D721Med (cell line): ENCODE measurements around the gene ZNF669.
"Not testable (repeated sequence)": the region's sequence is repeated elsewhere in the genome, so short reads cannot be mapped to it uniquely, and the experiment has no call there.

Experiments
- DNase-seq: peaks from one replicate; pipeline ENCODE4 v3.0.0; 2011; ENCODE audit warnings: low spot score; ENCODE audit not compliant: insufficient read length
- FAIRE-seq: peaks from 2 replicates; lab custom pipeline; 2011; peaks lifted over from hg19 to GRCh38; lab: Jason Lieb, UNC
- CTCF ChIP-seq: IDR thresholded peaks from 2 replicates; pipeline ENCODE4 v1.5.1; 2012; ENCODE audit warnings: mild to moderate bottlenecking, control low read depth; ENCODE audit not compliant: insufficient read depth; ENCODE audit errors: missing control alignments

The ZNF669 gene

GRCh38 chr1:247121382-247121781 is 17.2 kb upstream of the ZNF669 start:
- FAIRE-seq (no peak), DNase-seq (no peak)
- TF ChIP-seq CTCF: no peak

GRCh38 chr1:247120408-247120668 is 16.2 kb upstream of the ZNF669 start:
- not testable (repeated sequence) for DNase-seq, FAIRE-seq

- FAIRE-seq (no peak), DNase-seq (no peak)
Observed at GRCh38 chr1:247119600-247120407, 15.6 kb upstream of the ZNF669 start.

GRCh38 chr1:247118946-247119446 is 14.8 kb upstream of the ZNF669 start:
- peak; percentile 29 for TF ChIP-seq CTCF
- FAIRE-seq: no peak
- DNase-seq: no peak

More at GRCh38 chr1:247119600-247120407, 15.6 kb upstream of the ZNF669 start:
- TF ChIP-seq CTCF: no peak

- no peak for TF ChIP-seq CTCF
- FAIRE-seq (no peak), DNase-seq (no peak)
Observed at GRCh38 chr1:247115545-247115944, 11.4 kb upstream of the ZNF669 start.

DNA sequence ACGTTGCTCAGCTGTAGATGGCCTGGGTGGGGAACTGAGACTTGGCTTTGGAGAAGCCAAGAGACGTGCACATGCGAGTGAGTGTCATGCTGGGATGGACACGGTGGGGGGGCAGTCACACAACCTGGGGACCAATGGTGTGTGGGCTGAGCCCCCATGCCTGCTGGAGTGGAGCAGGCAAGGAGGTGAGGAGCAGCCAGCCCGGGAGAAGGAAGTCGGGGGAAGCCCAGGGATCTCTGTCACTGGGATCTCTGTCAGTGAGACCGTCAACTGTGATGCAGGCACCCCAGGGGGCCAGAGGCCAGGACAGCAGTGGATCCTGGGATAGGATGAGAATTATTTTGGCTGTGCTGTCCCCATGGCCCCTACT is 11.0 kb upstream of the ZNF669 start:
- no peak for FAIRE-seq

GRCh38 chr1:247114351-247115140 is 10.4 kb upstream of the ZNF669 start:
- TF ChIP-seq CTCF: no peak
- no peak for DNase-seq
- FAIRE-seq: no peak

More for the DNA sequence above, 11.0 kb upstream of the ZNF669 start:
- TF ChIP-seq CTCF: no peak
- DNase-seq: no peak
